GM19043 (cell line): ENCODE data around the gene CCNI.
"Not testable (repeated sequence)": the region's sequence is repeated elsewhere in the genome, so short reads cannot be mapped to it uniquely, and the experiment has no call there.

Experiments
- ATAC-seq: cut with Tn5 transposase; IDR thresholded peaks from one replicate; pipeline ENCODE4 v1.9.1; 2021; ENCODE audit warnings: low read depth; ENCODE audit not compliant: unreplicated experiment

Gene CCNI

DNA sequence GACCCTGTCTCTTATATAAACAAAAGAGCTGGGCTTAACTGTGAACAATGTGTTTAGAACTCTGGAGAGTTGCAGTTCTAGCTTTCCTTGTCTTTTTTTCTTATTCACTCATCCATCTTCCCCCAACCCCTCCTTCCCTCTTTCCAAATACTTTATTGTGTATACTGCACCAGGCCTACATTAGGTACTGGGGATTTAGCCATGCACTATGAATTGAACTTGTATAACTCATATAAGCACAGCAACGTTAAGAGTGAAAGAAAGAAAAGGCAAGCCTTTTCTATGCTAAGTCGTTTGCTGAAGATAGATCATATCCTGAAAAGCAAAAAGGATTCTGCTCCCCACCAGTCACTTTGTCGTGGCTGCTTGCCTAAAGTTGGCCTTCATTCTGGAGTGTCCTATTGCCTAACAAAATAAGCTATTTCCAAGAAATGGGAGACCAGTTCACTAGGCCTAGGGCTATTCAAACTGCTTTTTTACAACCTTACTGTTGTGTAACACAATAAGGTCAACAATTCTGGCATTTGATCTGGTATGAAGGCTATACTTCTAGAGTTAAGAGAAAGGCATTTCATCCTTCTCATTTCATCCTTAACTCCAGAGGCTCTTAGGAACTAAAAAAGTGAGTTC, 32.2 kb downstream of the CCNI start:
- ATAC-seq, result no peak

DNA sequence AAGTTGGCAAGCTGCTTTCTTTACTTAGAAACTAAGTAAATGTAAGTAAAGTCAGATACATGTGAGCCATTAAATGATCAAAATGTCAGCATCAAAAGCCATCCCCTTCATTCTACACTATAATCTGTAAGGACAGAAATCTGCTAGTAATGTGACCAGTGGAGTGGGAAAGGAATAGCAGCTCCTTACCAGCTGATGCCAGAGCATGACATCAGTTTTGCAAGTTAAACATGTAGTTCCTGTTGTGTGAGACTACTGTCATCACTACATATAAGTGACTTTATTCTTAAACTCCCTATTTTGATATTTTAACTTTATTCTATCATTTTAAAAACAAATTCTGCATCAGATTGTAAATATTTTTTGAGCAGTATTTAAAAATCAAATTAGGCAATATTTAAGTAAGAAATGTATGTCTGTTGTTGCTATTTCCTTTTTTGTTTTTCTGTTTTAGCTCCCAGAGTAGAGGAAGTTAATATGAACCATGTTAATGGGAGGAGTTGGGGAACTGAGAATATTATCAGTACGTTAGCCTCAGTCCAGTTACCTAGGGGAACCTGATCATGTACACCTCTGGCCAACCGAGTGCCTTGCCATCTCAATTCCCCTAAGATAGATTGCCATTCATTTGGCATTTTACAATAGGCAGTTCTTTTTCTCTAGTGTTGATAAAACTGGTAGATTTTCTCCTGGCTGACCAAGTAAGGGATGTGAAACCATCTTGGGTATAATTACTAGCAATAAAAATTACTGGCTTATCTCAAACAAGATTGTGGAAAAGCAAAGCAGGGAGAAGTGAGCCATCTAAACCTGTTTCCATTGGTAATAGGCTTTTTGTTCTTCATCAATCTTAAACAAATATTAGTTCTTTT, 34.7 kb downstream of the CCNI start:
- ATAC-seq, result no peak

DNA sequence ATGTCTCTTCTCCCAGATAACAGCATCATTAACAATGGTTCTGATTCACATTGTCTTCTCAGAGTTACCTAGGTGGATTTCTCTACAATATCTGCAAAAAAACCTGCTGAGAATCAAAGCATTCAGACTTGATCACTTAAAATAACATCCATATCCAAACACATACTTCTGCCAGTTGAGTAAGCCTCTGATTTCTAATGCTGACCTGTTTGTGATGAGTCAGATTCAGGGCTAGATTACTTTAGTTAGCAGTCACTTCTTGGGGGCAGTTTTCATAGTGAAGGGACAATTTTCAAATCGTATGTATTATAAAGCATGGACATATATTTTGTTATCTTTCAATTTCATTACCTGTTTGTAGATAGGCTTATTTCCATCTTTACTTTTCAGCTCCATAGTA, 35.5 kb downstream of the CCNI start:
- ATAC-seq, result no peak

DNA sequence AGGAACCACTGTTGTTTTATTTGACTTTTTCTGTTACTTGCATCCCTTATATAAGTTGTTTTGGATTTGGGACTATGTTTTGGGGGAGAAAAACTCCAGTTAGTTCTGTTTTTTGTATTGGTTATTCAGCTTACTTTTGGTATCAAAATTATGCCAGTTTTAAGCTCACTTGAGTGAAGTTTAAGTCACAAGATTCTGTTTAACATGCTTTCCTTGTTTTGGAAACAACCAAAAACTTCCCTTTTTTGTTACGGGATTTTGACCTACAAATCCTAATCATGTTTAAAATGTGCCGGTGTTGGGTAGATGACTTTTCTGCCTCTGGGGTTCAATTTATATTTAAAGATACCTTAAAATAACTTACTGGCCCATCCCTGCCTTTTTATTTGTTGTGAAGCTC, 36.0 kb downstream of the CCNI start:
- no peak for ATAC-seq

DNA sequence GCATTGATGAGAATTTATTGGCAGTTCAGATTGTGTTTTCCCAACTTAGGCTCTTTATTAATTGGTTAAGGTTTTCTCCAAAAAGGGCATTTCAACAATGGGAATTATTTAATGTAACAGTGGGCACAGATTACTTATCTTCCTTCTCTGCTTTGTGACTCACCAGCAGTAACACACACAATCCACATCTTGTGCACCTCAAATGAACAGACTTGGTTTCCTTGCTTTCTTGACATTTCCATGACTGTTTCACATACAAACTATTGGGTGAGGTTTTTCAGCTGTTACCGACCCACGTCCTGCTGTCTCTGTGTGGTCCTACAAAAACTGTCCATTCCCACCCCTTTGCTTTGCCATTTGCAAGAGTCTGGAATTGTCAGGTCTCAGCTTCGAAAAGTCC, 38.1 kb downstream of the CCNI start:
- ATAC-seq, result no peak

DNA sequence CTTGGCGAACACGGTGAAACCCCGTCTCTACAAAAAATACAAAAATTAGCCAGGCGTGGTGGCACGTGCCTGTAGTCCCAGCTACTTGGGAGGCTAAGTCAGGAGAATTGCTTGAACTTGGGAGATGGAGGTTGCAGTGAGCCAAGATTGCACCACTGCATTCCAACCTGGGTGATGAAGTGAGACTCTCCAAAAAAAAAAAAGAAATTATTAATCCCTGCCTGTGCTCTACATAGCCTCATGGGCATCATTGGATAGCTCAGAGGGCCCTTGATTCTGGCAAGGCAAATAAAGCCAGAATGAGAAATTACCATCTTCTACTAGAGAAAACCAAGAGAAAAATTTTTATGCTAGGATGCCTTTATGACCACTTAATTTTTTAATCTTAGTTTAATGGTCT, 38.6 kb downstream of the CCNI start:
- ATAC-seq, result not testable (repeated sequence)

DNA sequence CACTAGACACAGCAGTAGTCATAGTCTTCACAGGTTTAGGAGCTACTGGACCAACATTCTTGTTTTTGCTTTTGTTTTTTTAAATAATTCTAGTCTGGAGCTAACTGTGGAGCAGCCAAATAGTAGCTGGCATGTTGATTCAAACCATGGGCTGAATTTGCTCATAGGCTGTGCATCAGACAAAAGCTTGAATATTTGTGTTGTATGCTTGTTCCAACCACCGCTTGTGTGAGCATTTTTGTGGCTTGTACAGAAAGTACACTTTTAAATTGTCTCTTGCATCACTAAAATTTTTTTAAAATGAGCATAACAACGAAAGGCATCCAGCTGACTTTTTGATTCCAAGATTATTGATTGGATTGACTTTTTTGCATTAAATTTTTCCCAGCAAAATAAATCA, 39.6 kb downstream of the CCNI start:
- no peak for ATAC-seq

DNA sequence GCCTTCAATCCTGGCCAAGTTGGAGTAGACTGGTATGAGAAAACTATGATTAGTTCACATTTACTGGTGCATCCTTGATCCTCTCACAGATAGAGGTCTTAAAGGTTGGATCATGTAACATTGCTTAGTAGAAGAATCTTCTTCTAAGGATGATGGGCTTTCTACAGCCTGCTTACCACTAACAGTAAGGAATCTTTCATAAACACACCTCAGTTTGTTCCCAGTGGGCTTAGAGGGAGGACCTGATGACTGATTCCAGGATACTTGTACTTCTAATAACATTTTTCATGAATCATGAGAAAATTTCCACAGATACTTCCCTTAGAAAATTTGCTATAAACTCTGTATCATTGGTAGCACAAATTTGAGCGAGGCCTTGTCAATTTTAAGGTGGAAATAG, 40.6 kb downstream of the CCNI start:
- ATAC-seq, result no peak

DNA sequence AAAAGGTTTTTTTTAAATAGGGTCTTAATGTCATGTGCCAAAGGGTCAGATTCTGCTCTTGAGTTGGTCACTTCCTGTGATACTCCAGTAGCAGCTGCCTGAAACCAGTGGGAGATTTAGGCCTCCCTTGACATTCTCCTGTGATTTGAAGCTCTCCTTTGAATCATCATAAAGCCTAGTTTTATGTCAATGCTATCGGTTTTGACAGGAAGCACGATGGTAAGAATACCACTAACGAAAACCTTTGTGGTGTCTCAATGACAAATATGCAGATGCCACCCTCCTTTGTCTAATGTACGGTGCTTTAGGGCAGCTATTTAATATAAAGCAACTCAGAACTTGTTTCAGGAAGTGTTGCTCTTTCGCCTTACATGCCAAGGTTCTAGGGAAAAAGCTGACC, 44.2 kb downstream of the CCNI start:
- no peak for ATAC-seq

DNA sequence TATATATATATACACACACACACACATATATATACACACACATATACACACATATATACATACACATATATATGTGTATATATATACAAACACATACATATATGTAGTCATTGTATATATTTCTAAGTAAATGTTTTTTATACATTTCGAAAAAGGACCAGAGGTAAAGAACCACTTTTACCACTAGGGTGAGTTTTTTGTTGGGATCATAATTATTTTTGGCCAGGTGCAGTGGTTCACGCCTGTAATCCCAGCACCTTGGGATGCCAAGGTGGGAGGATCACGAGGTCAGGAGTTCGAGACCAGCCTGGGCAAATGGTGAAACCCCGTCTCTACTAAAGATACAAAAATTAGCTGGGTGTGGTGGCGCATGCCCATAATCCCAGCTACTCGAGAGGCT, 46.0 kb downstream of the CCNI start:
- not testable (repeated sequence) for ATAC-seq

DNA sequence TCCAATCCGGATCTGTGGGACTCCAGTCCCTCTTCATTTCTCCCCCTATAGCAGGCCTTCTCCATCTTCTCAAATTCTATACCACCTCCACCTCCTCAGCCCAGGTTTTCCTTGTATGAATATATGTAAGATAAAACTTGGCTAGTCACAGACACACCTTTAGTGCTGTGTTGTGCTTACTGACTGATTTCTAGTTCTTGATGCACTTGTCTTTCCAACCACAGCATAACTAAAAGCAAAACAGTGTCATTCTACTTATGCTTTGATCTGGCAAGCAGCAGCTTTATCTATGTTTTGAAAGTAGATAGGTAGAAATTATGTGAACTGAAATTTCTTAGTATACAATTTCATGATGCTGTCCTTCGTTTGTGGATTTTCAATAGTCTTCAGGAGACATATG, 47.5 kb downstream of the CCNI start:
- no peak for ATAC-seq

DNA sequence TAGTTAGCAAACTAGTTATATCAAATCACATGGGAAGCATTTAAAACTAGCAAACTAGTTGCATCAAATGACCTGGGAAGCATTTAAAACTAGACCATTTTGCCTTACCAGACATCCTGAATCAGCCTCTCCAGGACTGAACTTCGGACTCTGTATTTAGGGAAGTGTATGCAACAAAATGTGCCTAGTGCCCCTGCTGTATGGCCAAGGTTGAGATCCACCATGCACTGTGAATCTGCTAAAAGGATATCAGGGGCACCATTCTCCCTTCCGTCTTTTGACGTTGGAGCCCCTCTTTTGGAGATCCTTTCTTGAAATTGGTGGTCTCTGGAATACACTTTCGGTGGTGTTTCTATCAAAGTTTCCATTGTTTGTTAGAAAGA, 49.5 kb downstream of the CCNI start:
- no peak for ATAC-seq

DNA sequence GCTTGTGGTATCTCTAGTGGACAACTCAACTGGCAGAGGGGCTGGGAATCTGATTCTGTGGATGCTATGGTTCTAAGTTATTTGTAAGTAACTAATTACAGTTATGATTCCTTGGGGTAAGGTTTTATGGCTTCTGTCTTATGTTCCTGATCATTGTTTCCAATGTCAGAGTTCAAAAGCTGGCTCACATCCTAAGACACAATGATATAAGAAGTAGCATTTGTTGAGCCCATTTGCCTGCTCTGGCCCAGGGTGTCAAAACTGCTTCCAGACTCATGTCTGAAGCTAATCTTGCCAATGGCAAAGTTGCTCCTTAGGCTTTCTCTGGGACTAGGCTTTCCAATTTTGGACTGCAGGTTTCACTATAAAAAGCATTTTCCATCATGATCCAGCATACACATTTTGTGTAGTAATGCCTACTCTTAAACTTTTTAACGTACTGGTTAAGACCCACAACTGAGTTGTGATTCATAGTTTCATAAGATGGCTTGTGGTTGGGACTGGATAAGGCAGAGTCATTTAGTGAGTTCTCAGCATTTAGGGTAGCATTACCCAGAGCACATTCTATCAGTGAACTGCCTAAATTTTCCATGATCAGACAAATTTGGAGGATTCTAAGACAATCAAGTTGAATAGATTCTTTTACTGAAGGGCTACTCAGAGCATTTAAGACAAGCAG, 50.0 kb downstream of the CCNI start:
- ATAC-seq, result peak; percentile 85

DNA sequence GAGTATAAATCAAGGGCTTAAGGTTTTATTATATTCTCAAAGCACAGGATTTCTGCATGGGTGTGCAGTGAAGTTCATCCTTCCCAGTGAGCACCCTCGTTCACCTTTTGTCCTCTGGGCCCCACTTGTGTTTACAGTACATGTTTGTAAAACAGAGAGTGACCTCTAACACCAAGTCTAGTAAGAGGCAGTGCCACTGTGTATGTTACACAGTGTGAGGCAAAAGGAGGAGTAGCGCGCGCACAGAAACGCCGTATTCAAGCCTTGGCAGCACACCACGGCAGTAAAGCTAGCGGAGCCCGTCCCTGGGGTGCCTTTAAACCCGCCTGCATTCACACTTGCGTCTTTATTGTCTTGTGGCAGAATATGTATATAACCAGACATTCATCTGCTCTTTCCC, 51.9 kb downstream of the CCNI start:
- ATAC-seq, result no peak

DNA sequence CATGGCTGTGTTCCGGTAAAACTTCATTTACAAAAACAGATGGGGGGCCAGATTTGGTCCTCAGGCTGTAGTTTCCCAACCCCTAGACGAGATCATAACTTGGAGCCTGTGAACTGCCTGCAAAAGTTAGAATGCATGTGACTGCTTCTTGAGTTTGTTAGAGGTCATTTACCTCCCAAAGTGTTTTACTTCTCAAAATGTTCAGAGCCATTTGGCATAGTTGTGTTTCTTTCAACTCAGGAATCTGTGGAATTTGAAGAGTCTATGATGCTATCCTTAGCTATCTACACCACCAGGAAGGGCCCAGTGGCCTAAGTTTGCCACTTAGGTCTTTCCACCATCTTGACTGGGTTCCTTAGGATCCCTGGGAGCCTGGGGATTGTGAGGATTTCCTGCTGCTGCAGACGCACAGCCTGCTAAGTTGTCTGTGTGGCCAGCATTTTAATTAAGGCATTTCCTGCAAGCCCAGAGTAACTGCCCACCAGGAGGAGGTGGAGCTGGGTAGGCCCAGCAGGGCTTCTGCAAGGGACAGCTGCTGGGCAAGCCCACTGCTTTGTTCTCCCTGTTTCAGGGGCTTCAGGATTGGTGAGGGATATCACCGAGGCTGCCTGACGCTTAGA, 53.1 kb downstream of the CCNI start:
- no peak for ATAC-seq

DNA sequence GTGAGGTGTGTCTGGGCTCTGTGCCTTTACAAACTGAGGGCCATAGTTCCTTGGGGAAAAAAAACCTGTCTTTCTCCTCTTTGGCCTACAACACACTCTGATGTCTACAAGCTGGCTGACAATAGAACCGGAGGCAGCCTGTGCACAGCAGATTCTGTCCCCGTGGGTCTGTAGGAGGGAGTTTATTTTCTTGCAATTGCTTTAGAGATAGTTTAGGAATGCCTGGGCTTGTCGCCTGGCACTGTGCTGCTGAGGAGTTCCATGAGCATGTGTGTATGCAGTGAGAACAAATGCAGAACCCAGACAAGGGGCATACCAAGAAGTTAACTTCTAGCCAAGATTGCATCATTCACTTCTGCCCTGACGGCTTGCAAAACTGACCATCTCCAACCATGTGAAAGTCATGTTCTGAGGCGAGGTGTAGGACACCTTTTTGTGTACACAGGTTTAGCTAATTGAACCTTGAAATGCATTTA, 54.1 kb downstream of the CCNI start:
- no peak for ATAC-seq

DNA sequence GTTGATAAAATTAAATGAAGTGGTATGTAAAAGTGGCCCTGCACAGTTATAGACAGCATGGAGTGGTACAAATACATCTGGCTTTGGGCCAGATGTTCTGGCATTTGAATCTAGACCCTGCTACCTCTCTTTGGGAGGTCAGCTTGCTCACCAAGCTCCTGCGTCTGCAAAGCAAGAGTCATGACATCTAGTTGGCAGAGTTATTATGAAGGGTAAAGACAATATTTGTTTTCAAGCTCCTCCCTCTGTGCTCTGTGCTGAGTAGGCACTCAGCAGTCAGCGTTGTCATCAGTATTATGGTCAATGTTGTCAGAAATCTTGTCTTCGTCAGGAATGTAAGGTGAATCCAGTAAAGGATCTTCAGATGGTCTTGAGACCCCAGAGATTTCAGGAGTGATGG, 55.8 kb downstream of the CCNI start:
- ATAC-seq, result no peak

DNA sequence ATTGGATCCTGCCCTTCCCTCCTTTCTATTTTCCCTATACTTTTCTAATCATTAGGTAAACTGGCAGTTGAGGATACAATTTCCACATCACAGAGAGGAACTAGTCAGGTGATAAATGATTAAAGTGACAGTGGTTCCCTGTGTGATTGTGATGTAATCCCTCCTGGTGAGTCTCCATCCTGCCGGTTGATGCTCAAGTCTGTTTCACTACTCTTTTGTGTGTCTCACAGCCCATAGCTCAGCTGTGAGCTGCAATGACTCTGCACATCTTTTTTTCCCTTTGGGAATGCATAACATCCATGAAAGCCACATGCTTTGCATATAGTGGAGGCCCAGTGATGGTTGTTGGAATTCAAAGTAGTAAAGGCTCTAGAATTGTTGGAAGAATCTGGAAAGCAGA, 60.4 kb downstream of the CCNI start:
- no peak for ATAC-seq

DNA sequence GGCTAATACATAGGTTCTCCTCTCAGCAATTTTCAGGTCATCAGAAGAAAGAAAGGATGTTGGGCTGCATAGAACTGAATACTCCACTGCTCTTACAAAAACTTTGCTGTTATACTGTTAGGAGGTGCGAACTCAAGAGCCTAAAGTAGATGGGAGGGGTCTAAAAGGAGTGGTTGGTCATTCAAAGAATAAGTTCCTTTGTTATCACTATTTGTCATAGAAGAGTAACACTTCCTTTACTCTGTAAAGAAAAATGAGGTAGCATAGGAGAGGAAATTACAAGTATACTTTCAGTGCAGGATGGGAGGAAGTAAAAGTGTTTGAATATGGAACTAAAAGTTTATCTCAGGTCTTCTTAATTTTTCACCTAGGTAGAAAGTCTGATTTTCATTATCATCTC, 61.5 kb downstream of the CCNI start:
- ATAC-seq, result no peak

DNA sequence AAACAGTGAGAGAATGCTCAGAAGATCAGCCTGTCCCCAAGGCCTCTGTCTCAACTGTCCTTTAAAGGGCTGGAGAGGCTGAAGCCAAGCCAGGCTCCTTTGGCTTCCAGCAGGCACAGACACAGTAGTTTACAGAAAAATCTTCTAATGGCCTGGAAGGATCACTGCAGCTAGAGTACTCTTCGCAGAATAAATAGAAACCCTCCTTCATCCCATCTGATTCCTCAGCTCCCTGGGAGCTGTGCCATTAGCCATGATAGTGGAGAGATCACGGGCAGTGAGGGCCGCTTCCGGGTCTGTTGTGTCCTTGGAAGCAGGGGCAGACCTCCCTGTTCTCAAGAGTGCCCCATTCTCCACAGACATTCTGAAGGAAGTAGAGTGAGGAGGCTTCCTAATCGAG, 63.1 kb downstream of the CCNI start:
- no peak for ATAC-seq

DNA sequence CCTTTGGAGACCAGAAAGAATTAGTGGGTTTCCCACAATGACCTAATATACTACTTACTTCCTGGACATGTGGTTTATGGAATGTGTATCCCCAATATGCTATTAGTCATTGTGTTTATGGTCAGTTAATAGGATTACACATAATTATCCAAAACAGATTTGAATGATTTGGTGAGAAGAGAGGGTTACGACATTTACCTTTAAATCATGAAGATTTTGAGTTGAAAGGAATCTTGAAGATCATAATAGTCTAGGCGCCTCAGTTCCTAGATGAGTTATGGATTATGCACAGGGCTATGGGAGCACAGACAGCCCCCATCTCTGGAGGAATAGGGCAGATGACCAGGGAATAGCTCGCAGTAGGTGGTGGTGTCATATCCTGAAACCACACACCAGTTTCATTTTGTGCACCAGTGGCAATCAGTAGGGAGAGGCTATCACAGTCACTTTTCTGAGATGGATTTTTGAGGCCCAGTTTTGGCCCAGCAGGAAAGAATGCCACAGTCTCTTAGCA, 64.9 kb downstream of the CCNI start:
- no peak for ATAC-seq
